HG03521 (cell line): ENCODE measurements around the gene AKAP6.

ENCODE experiments used
- ATAC-seq: cut with Tn5 transposase; IDR thresholded peaks from one replicate; pipeline ENCODE4 v1.9.1; 2021; ENCODE audit warnings: mild to moderate bottlenecking, moderate library complexity; ENCODE audit not compliant: unreplicated experiment

AKAP6 gene

DNA sequence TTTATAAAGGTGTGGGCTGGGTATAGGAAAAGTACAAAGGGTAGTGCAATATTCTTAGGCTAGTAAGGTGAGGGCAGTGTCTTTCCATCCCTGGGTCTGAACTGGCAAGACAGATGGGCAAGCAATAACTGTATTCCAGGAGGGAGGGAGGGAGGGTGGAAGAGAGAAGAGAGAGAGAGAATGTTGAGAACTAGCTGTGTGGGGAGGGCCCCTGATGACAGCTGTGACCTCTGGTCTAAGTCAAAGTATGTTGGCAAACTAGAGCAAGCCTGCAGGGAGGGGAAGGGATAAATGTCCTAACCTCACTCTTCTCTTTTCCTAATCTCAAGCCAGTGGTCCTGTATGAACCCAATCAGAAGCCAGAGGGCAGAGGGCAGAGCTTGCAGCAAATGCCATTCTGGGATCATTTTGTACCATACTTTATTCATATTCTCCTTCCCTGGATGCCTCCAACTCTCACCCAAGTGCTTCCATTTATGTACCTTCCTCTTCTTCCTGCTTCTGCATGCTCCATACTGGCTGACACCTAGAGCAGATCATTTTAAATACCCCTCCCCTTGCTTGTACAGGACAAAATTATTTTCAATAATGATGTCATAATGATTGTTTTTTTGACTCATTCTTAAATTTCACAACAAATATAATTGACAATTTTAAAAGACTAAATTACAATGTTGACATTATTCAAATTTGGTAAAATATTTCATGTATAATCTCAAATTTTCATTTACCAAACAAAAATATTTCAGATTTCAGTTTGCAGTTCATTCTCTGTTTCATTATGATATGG is 75.9 kb downstream of the AKAP6 start:
- ATAC-seq: no peak

GRCh38 chr14:32405856-32406255 is 76.8 kb downstream of the AKAP6 start:
- no peak for ATAC-seq

DNA sequence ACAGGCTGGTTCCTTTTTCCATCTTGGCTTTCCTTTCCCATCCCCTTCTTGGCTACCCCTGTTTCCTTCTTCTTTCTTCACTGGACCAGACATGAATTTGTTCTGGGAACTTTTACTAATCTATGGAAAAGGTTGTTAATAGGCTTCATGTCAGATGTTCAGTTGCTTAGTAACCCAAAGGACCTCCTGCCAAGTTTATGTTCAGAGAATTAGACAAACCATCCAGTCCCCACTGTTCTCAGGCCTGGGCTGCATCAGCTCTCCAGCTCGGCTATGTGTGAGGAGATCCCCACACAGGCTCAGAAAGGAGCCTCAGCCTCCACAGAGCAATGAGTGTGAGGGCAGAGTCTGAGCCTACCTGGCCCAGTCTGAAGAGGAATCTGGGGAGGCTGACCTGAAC is 78.0 kb downstream of the AKAP6 start:
- ATAC-seq: no peak

GRCh38 chr14:32408018-32408417 is 78.9 kb downstream of the AKAP6 start:
- no peak for ATAC-seq

GRCh38 chr14:32412103-32412502 is 83.0 kb downstream of the AKAP6 start:
- no peak for ATAC-seq

GRCh38 chr14:32412532-32412931 is 83.4 kb downstream of the AKAP6 start:
- ATAC-seq: no peak

DNA sequence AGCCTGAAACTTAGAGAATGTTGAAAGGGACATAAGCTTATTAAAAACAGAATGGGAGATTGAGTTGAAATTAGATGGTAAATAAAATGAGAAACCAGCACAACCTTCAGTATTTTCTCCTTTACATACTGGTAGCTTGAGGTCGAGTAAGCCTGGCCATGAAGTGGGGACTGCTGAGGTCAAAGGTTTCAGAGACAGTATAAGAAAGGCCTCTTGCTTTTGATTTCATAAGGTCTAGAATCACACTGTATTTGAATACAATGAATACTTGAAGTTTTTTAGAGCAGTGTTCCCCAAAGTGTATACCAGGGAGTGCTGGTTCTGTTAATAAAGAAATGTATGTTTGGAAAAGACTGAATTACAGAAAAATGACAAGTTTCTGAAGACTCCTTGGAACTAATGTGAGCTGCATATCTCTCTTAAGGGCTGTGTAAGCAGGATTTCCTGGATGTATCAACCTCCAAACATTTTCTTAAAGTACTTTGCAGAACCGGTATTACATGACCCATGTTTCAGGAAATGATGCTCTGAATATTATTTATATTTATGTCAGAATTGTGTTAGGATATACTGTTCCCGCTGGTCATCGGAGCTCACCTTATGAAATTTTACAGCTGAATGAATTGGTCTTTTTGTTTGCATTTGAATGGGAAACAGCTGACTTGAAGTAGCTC is 85.0 kb downstream of the AKAP6 start:
- no peak for ATAC-seq

- no peak for ATAC-seq
Measured at GRCh38 chr14:32414808-32415255, 85.7 kb downstream of the AKAP6 start.

- no peak for ATAC-seq
Measured at GRCh38 chr14:32417956-32418552, 89.0 kb downstream of the AKAP6 start.

DNA sequence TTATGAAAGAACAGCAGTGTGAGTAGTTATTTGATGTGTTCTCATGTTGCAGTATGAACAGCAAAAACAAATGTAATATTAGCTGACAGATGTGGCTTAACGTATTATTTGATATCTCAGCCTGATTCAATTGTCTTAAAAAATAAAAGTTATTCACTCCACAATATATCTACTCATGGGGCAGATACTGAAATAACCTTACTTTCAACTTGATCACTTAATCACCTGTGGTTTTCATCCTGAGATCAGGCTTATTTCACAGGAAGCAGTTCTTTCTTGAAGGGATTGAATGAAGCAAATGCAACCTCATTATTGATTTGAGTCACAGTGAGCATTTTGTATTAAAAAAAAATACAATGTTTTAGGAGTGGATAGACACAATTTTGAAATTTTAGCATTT is 90.3 kb downstream of the AKAP6 start:
- ATAC-seq: no peak

DNA sequence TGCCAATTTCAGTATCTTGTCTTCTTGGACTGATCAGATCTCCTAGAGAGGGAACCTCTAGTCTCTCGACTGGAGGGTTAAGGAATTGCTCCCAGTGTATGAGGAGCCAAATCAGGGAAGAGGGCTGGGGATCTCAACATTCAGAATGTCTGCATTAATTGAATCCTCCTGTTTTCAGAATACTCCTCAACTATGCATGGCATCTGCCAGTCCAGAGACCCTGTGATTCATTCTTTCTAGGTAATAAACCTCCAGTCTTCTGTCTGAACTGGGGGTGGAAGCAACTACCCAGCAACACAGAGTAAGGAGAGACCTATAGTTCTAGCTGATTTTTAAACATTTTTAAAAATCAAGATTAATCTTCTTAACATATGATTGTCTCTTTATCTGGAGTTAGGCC is 92.7 kb downstream of the AKAP6 start:
- ATAC-seq: no peak

- no peak for ATAC-seq
Measured at GRCh38 chr14:32422440-32422839, 93.3 kb downstream of the AKAP6 start.

DNA sequence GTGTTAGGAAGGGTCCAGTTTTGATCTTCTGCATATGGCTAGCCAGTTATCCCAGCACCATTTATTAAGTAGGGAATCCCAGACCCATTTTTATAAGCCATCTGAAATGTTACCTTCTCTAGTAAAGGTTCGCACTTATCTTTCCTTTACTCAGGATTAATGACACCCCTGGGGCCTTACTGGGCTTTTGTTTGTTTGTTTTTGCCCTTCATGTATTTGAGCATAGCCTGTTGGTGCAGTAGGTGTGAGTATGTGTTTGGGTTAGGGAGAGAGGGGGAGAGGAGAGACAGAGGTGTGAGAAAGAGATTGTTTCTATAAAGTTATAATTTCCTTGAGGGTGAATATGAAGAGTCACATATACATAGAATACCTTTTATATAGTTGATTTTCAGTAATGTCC is 96.9 kb downstream of the AKAP6 start:
- no peak for ATAC-seq

DNA sequence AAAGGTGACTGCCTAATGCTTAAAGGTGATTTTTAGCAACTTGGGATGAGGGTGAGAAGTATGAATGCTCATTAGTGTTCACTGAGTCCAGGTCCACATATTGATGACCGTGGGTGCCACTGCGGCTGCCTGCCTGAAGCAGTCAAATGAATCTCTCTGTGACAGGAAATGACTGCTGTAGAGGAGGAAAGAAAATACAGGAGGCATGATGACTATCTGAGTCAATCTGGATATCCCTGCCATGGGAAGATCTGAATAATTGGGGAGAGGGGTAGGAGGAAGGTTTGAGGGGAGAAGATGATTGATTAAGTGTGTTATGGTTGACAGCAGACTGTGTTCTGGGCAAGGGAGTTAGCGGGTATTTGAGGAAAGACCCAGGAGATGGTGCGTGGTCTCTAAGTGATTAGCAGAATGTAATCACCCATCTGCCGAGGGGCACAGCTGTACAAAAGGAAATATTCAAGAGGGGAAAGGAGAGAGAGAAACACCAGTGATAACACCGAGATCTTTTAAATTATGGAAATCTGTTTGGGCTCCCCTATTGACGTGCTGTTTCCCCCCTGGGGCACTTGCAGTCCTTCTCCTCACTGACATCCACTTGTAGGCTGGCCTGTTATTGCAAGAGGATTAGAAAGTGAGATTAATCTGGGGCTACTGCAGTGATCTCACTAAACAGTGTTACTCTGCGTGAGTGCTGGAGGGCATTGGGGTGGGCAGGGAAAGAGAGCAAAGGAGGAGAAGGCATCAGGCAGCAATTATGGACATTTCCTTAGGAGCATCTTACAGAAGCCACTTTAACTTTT is 97.7 kb downstream of the AKAP6 start:
- no peak for ATAC-seq

- ATAC-seq: no peak
Measured at GRCh38 chr14:32427726-32428528, 98.8 kb downstream of the AKAP6 start.

GRCh38 chr14:32428875-32429274 is 99.8 kb downstream of the AKAP6 start:
- ATAC-seq: no peak

DNA sequence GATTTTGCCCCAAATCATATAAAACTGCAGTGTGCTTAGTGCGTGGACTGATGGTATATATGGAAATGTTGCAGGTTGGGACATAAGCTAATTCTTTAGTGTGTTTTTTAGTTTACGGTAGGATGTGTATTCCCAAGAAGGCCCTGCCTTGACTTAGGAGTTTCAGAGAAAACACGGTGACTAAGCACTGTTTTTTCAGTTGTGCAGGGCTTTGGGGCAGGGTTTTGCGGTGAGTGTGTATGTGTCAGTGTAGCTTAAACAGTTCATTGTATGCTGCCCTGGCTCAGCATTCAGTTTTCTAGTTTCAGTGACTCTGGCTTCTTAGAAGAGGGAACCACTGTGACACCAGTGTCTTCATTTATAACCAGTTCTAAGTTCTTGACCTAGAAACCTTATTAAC is 101.2 kb downstream of the AKAP6 start:
- no peak for ATAC-seq

- no peak for ATAC-seq
Measured at GRCh38 chr14:32432813-32433538, 103.9 kb downstream of the AKAP6 start.

DNA sequence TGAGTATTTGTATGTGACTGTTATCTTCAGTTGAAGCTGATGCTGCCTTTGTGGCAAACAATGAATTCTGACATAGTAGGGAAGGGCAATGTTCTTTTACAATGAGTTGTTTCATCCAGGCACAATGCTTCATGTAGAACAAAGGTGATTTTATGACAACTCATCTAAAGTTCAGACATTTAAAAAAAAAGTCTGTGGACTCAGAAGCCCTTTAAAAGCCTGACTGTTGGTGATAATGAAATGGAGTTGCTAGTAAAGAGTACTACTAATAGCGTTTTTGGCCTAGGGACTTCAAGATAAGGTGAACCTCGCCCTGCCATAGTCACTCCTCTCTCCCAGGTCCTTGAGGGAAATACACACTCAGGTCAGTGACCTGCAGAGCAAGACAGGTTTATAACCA is 105.1 kb downstream of the AKAP6 start:
- ATAC-seq: no peak

- no peak for ATAC-seq
Measured at GRCh38 chr14:32434880-32435279, 105.8 kb downstream of the AKAP6 start.
